Mammary epithelial cell (primary cell): ENCODE results near the gene MAB21L4.

Experiments
- EZH2 ChIP-seq: IDR thresholded peaks from 2 replicates; pipeline ENCODE4 v1.6.1; 2012; ENCODE audit warnings: low read length, inconsistent platforms, borderline replicate concordance
- TF ChIP-seq, protein P1 (sequence below), 2 donors: IDR thresholded peaks in 1 of 2; conservative IDR thresholded peaks in 1 of 2; 2 replicates each; pipeline ENCODE4 v1.5.1; 2011 to 2012; ENCODE audit warnings: inconsistent platforms in 2 of 2, low read length in 2 of 2, mild to moderate bottlenecking in 2 of 2, control low read depth in 1 of 2, low read depth in 1 of 2; ENCODE audit not compliant: insufficient read depth in 1 of 2; ENCODE audit errors: extremely low read depth in 1 of 2

DNA sequence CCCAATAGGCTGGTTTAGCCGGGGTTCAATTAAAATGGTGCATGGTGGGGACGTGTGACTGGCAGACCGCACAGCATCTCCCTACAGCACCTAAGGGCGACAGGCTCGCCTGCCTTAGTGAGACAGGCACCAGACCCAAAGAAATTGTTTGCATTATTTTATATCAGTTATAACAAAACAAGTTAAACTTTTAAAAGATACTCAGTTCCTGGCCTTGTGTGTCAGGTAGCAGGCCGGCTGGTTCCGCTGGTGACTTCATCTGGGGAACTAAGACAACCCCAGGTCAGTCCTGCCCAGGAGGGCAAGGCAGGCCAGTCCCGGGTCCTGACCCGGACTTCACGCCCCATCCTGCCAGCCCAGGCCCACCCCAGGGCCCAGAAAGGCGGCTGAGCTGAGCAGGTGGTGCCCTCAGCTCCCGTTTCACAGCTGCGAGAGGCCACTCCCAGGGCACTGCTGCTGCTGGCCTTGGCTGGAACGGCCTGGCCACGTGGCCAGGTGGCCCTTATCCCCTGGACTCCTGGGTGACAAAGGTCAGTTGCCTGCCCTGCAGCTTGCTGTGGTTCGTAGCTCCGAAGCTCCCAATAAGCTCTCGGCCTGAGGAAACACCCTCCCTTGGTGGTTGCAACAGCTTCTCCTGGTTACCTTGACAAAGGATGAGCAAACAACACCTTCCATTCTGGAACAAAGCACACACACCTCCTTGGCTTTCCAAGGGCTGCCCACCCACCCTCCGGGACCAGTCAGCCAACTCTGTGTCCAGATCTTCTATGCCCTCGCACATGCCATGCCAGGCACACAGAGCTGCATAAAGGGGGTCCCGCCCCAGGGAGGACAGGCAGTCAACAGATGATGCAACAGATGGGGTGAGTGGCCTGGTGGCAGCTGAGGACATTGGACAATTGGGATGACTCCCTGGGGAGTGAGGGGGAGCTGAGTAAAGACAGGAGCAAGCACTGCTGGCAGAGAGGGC, 38.6 kb downstream of the MAB21L4 start:
- TF ChIP-seq, protein P1, sequence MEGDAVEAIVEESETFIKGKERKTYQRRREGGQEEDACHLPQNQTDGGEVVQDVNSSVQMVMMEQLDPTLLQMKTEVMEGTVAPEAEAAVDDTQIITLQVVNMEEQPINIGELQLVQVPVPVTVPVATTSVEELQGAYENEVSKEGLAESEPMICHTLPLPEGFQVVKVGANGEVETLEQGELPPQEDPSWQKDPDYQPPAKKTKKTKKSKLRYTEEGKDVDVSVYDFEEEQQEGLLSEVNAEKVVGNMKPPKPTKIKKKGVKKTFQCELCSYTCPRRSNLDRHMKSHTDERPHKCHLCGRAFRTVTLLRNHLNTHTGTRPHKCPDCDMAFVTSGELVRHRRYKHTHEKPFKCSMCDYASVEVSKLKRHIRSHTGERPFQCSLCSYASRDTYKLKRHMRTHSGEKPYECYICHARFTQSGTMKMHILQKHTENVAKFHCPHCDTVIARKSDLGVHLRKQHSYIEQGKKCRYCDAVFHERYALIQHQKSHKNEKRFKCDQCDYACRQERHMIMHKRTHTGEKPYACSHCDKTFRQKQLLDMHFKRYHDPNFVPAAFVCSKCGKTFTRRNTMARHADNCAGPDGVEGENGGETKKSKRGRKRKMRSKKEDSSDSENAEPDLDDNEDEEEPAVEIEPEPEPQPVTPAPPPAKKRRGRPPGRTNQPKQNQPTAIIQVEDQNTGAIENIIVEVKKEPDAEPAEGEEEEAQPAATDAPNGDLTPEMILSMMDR (conservative IDR thresholded peaks at IDR 0.05 in 1 of 2, IDR thresholded peaks at IDR 0.05 in 1 of 2; ENCODE audit: extremely low read depth in 1 of 2, insufficient read depth in 1 of 2, low read depth in 1 of 2, low read length in 2 of 2): no peak
- TF ChIP-seq EZH2: no peak
